ENCODE measurements around the gene TRPM3.
A peak's percentile ranks its signal among the peaks of the same experiment; 100 is the strongest.
"Not testable (repeated sequence)": the region's sequence is repeated elsewhere in the genome, so short reads cannot be mapped to it uniquely, and the experiment has no call there.

The TRPM3 gene

DNA sequence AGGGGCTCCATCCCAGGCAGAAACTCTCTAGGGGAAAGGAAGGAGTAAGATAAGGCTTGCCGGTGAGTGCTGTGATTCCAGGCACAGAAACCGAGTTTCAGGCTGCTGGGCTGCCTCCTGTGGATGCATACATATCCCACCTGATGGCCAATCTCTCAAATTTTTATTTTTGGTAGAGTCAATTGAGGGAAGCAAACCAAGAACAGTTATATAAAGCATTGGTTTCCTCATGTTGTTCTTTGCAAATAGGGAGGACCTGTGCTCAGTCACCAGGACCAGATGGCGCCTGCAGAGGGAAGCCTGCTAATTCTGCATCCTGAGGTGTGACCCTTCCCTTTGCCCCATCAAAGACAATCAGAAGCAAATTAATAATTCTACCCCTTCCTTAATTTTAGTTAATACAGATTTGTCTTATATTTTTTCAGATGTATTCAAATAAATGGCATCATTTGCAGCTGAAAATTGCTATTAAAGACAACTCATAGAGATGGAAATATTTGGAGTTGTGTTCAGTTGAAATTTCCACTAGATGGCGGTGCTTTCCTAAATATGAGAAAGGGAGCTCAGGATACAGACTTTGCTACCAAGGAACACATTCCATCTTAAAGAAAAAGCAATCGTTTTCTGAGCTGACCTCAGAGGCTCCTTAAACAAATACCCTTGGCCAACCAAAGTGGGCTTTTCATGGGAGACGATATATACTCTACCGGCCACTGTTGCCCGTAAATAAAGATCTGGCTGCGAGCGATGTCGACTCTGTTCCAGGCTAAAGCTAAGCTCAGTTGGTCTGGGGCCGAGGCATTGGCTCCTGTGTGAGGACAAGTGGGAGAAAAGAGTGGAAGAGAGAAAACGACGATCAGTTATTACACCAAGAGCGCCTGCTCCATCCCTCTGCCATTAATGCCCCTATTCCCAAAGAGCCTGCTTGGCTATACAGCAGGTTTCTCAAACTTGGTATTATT is 481.3 kb downstream of the TRPM3 start:
- DNase-seq = no peak

DNA sequence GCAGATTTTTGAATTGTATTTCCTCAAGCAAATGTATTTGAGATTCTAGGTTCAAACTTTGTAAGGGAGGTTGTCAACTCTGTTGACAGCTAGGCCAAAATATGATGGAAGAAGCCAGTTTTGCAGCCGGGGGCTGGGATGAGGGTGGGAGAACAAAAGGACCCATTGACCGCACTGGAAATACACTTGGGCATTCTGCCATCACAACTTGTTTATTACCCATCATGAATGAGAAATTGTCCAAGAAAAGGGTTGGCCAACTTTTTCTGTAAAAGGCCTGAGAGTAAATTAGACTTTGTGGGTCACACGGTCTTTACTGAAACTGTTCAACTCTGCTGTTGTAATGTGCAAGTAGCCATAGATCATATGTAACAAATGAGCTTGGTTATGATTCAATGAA is 485.6 kb downstream of the TRPM3 start:
- no peak for DNase-seq

DNA sequence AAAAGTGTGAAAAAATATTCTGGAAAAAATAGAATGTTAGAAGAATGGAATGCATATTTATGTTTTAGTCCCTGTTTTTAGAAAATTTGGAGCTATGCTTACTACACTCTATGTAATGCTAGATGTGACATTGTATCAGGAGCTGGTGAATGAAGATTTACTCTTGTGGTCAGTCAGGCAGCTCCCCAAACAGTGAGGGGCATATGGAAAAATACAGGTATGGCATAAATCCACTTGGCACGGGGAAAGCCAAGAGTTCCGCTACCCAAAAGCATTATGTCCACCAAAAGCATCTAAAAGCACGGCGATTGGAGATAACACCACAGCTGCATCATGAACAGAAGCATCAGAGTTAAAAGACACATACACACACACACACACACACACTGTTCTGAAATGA is 486.7 kb downstream of the TRPM3 start:
- no peak for DNase-seq

GRCh38 chr9:70630971-70631370 is 490.4 kb downstream of the TRPM3 start:
- DNase-seq = no peak

DNA sequence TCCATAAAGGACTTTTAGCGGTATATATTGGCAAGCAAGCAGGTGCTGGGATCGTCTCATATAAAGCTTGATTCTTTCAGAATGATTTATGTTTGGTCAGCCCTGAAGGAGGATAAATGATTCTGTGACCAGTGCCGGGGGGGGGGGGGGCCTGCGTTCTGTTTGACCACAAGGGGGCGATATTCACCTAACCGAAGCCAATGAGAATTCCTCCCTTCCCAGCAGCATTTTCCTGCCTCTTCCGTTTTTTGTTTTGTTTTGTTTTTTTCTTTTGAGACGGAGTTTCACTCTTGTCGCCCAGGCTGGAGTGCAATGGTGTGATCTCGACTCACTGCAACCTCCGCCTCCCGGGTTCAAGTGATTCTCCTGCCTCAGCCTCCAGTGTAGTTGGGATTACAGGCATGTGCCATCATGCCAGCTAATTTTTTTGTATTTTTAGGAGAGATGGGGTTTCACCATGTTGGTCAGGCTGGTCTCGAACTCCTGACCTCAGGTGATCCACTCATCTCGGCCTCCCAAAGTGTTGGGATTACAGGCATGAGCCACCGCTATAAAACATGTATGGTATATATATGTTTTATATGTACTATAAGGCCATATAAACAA is 492.2 kb downstream of the TRPM3 start:
- not testable (repeated sequence) for DNase-seq

DNA sequence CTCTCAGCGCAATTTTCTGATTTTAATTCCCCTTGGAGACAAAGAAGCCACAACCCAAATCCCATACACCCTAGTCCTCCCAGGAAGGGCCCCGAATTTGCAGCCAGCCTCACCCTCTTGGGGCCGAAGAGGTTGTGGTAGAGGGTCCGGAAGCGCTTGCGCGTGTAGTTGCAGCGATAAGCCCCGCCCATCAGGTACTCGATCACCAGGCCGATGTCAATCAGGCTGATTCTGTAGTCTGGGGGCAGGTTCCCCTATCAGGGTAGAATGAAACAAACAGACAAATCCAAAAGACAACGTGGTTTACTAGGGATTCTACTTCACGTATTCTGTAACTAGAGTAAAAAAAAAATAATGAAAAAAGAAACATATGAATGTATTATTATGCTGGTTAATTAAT is 496.3 kb downstream of the TRPM3 start:
- DNase-seq = no peak

- peak; percentile 36 for DNase-seq
Measured at GRCh38 chr9:70618784-70619183, 502.6 kb downstream of the TRPM3 start.

DNA sequence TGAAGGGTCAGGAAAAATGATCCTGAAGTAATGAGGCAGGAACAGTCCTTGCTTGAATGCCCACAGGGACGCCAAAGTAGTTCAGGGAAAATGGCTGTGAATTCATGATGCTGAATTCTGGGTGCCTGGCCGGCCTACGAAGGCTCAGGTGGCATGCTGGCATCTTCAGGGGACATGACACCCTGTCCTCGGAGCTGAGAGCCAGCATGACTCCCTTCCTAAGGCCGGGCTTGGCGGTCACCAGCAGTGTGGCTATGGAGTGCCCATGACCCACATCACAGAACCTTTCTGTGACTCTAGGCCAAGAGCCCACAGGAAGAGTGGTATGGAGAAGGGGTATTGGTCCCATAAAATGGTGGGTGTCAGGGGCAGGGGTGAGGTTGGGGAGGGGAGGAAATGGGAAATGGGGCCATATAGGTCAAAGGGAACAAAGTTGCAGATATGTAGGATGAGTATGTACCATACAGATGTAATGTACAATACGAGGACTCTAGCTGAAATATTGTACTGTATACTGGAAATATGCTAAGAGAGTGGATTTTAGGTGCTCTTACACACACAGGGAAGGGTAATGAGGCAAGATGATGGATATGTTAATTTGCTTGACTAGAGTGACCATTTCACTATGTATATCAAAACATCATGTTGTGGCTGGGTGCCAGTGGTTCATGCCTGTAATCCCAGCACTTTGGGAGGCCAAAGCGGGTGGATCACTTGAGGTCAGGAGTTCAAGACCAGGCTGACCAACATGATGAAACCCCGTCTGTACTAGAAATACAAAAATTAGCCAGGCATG is 504.2 kb downstream of the TRPM3 start:
- DNase-seq = no peak

- no peak for DNase-seq
Measured at GRCh38 chr9:70616228-70616990, 505.0 kb downstream of the TRPM3 start.

GRCh38 chr9:70615464-70616138 is 505.8 kb downstream of the TRPM3 start:
- DNase-seq = no peak

GRCh38 chr9:70614786-70615463 is 506.5 kb downstream of the TRPM3 start:
- peak; percentile 37 for DNase-seq

DNA sequence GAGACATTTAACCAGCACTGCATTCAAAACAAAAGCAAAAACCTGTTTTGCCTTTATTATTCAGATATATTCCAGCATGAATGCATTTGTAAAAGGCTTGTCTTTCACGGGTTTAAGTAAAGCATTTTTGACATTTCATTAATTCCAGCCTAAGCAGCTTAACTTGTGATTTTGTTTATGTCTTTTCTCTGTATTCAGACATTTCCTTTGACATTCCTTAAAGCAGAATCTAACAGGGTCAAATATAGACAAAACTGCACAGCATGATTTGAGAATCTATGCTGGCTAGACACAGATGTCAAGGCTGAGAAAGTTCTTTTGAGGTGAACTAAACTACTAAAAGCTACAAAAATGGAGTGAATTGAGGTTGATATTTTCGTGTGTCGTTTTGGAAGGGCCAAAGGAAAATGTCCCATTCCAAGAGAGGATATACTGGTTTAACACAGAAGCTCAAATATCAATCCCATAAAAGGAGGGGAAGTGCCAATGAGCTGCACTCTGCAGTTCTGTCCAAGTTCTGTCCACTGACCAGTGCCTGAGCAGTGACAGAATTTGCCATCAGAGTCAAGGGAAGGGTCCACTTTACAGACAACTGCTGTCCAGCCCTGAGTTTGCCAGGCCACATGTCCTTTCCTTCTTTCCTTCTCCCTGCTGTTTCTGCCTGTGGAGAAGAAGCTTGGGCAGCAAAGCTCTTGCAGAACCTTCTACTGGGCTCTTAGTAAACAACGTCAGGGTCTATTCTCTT is 508.2 kb downstream of the TRPM3 start:
- no peak for DNase-seq

- no peak for DNase-seq
Measured at GRCh38 chr9:70610287-70610644, 511.2 kb downstream of the TRPM3 start.

DNA sequence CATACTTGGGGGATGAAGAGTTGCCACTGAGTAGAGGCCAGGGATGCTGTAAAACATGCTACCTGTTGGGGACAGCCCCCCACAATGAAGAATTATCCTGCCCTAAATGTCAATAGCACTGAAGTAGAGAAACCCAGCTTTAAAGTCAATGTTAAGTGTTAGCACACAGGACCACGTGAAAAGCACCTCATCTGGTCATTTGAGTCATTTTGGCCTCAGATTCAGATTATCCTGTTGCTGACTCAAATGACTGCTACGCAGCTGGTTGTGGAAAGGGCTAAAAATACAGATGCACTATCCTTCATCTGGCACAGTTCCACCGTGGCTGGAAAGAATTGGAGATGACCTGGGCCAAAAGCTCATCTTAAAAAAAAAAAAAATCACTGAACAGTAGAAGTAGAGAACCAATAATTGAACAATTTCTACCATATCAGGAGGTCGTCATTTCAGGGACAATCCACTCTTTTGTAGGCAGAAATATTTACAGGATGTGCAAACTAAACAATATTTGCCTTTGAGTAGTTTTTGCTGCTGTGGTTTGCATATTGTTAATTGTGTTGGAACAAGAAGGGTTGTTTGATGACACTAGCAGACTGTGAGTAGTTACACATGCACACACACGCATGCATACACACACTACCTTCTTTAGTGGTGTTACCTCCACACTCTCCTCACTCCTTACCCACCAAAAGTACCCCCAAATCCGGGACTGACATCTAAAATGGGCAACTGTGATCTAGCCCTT is 511.7 kb downstream of the TRPM3 start:
- DNase-seq = peak; percentile 40

- DNase-seq = no peak
Measured at GRCh38 chr9:70609011-70609410, 512.4 kb downstream of the TRPM3 start.

- DNase-seq = no peak
Measured at GRCh38 chr9:70607926-70608325, 513.5 kb downstream of the TRPM3 start.

DNA sequence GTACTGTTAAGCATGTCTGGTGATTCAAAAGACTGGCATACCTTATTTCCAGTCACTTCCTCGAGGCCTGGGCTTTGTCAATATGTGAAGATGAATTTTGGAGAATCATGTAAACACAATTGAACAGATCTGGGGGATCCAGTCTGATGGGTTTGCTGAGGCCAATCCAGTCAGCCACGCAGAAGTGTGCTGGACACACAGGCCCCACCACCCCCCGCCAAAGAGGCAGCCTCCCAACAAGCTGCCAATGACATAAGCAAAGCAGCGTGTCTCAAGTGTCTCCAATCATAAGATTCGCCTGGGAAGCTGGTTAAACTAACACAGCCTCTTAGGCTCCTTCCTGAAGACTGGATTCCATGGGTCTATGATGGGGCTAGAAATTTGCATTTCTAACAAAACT is 514.1 kb downstream of the TRPM3 start:
- no peak for DNase-seq

GRCh38 chr9:70603020-70603411 is 518.4 kb downstream of the TRPM3 start:
- DNase-seq = no peak

- peak; percentile 81 for DNase-seq
Measured at GRCh38 chr9:70602321-70603019, 519.0 kb downstream of the TRPM3 start.
